CD4-positive, alpha-beta T cell treated with Interleukin-4 for 4 hours (primary cell): ENCODE data around the gene SP6.

Experiments used
- DNase-seq: peaks from one replicate; pipeline ENCODE4 v3.0.0-alpha.2; 2020

Gene SP6

GRCh38 chr17:47853616-47854015 is 2.7 kb upstream of the SP6 start:
- no peak for DNase-seq

GRCh38 chr17:47852113-47852949 is 1.4 kb upstream of the SP6 start:
- DNase-seq = no peak

- DNase-seq = no peak
Observed at GRCh38 chr17:47851764-47852112, 775 bp upstream of the SP6 start.

- no peak for DNase-seq
Observed at GRCh38 chr17:47850373-47850691, 631 bp downstream of the SP6 start.

- no peak for DNase-seq
Observed at GRCh38 chr17:47848198-47848513, 2.8 kb downstream of the SP6 start.

DNA sequence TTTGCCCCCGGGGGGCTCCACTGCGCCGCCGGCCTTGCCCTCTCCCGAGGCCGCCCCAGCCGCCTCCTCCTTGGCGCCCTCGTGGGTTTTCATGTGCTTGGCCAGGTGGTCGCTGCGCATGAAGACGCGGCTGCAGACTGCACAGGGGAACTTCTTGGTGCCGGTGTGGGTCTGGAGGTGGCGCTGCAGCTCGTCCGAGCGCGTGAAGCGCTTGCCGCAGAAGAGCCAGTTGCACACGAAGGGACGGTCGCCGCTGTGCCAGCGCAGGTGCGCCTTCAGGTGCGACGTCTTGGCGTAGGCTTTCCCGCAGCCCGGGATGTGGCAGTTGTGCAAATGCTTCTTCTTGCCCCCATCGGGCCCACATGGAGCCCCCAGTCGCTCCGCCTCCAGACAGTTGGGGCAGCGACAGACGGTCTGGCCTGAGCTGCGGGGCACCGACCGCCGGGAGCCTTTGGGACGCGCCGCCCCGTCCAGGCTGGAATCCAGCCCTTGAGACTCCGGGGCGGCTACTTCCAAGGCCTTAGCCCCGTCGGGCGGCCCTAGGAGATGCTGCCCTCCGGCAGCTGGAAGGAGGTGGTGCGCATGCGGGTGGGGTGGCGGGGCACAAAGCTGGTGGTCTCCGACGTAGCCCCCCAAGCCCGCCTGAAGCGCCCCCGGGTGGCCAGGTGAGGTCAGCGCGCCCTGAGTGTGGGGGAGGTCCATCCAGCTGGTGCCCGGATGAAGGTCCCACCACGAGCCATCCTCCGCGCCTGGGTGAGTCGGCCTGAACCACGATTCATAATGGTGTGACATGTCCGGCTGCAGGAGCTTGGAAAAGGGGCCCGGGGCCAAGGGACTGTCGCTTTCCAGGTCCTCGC is 3.4 kb downstream of the SP6 start:
- DNase-seq = peak; percentile 8

DNA sequence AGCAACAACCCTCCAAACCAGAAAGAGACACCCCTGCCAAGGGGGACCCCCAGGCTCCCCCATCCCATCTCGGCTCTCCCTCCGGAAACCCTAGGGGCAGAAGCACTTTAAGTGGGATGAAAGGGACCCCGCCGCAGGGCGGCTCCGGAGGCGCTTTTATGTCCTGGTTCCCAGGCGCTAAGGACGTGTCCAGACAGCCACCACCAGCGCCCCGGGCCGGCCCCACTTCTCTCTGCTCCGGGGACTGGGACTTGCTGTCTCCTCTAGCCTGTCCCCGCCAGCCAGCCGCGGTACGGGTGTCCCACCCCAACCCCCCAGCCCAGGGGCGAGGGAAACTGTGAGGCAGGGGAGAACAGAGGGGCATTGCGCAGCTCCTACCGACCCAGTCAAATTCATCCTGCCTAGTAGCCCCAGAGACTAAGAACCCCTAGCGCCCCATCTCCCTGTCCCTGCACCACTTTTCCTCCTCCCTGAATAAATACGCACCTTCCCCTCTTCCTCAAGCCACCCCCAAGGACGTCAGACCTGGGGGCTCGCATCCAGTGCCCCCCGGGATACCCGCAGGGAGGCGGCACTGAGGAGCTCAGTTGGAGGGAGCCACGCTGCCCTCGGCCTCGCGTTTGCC is 4.1 kb downstream of the SP6 start:
- no peak for DNase-seq

GRCh38 chr17:47845716-47846075 is 5.3 kb downstream of the SP6 start:
- DNase-seq = no peak

GRCh38 chr17:47844814-47845715 is 5.9 kb downstream of the SP6 start:
- no peak for DNase-seq

DNA sequence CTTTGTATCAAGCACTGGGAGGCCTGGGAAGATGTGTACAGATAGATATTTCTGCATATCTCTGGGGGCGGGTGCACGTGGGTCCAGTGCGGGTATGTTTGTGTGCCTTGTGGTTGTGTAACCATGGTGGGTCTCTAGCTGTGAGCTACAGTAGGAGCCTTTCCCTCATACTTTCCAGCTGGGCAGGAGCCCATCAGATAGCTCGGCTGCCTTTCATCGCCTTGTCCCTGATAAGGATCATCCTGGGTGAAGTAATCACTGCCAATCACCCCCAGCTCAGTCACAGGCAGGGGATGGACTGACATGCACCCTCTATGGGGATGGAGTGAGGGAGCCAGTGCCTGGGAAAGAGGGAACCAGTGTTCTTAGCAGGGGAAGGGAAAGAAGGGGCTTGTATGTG is 6.7 kb downstream of the SP6 start:
- DNase-seq = no peak

GRCh38 chr17:47843391-47843730 is 7.6 kb downstream of the SP6 start:
- DNase-seq = no peak

GRCh38 chr17:47841488-47842291 is 9.3 kb downstream of the SP6 start:
- peak; percentile 15 for DNase-seq

DNA sequence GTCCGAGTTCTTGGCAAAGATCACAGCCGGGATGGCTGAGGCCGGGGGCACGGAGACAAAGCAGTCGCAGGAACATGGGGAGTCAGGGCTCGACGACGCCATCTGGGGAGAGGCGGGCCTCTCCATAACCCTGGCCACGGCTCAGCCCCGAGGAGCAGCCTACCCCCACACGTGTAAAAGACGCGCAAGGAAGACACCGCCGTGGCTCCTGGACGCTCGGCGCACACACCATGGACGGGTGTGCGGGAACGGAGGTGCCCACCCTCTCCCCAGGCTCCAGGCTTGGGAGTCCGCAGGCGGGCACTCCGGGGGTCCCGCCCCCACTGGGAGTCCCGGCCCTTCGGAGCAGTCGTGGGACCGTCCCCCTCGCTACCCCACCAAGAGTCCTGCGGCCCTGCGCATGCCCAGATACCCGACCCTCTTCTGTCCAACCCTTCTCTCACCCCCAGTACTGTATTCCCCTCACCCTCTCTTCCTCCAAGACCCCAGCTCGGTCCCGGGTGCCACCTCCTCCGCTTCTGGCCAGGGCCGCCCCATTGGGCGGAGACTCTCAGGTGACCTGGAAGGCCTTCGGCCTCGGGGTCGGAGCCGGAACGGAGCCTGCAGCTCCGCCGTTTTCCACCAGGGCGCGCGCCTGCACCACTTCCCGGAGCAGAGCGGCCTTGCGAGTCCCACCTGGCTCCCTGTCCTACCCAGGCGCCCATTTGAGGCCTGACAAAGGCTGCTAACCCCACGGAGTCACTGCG is 10.0 kb downstream of the SP6 start, which contains the start of gene SCRN2:
SCRN2 (minus strand) TSS at position 532 of the 746 bp plus-strand sequence; CDS start at position 102, 430 bp downstream.
- DNase-seq = peak; percentile 86

- DNase-seq = no peak
Observed at GRCh38 chr17:47840001-47840741, 10.8 kb downstream of the SP6 start.

DNA sequence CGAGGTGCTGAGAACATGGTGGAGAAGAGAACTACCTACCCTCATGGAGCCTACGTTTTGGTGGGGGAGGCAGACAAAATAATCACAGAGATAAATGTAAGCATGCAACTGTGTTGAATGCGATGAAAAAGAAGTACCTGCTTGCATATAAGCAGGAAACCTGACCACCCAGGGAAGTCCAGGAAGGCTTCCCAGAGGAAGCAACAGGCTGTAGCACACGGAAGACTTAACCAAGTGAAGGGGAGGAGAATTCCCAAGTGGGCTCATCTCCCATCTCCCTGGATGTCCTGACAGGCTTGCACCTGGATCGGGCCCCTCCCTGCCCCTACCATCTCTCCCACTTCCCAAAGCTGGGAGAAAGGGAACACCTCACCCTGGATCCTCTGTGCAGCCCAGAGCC is 11.9 kb downstream of the SP6 start:
- DNase-seq = no peak

DNA sequence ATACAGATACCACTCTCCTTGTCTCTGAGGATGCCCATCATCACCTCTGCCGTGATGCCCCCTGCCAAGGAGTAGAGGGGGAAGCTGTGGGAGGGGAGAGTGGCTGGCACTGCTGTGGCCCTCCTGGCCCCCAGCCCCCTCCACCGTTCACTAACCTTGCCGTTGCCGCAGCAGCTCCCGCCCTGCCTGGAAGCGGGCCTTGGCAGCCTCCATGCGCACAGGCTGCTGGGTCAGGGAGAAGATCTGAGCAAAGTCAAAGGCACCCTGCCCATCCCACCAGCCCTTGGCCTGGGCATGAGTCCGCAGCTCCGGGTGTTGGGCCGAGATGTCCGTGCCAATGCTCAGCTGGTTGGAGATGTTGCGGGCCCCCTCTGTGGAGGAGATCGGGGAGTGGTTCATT is 12.3 kb downstream of the SP6 start:
- no peak for DNase-seq

DNA sequence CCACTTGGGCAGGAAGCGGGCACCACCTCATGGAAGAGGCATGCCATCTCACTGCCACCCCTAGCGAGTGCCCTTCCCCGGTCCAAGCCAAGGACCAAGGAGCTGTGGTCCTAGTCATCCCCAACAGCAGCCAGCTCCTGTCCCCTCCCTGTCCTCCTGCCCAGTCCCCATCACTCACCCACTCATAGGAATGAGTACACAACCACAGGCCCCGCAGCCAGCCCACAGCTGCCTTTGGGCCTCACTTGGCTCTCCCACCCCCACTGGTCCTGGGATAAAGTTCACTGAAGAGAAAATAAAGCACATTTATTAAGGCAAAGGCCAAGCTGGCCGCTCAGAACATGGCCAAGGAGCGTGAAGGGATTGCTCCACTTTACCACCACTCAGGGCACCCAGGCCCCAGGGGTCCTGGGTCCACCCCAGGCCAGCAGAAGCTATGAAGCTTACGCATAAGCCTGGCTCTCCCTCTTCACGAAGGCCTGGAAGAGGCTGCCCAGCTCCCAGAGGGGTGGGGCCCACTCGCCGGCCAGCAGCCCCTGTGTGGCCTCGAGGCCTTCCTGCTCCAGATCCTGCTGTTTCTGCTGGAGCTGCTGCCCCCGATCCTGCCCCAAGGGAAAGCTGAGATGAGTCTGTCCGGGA is 13.4 kb downstream of the SP6 start:
- DNase-seq = no peak

DNA sequence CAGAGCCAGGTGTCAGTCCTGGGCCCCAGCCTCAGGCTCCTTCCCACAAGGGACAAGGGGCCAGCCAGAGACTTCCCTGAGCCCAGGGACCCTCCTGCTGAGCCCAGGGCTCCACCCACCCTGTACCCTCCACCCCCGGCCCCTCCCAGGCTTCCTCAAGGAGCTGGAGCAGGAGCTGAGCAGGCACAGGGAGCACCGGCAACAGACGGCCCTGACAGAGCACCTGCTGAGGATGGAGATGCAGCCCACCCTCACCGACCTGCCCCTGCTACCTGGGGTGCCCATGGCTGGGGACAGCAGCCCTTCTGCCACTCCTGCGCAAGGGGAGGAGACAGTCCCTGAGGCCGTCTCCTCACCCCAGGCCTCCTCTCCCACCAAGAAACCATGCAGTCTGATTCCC is 14.4 kb downstream of the SP6 start:
- DNase-seq = no peak

DNA sequence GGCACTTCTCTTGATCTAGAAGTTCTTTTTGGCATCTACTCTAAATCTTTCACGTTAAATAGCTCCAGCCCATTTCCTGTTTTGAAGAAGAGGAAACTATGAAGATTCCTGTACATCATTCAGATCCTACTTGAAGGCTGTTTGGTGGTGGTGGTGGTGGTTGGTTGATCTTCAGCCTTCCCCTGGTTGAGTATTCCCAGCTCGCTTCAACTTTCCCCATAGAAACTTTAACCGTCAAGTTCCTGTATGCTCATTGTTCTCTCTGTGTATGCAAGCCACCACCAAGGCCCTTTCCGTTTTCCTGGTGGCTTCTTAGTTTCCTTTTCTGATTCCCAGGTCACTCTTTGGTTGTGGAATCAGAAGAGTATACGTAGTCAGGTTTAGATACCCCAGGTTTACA is 16.2 kb downstream of the SP6 start:
- no peak for DNase-seq

GRCh38 chr17:47831934-47832327 is 19.0 kb downstream of the SP6 start:
- no peak for DNase-seq
